Activated naive CD4-positive, alpha-beta T cell treated with anti-CD3 and anti-CD28 coated beads, Interleukin-2, amount 50 U/mL, for 72 hours (primary cell): ENCODE results near the gene TMEM86B. TPM values are rescaled to one million over a fixed set of nuclear protein-coding genes. Genes with fewer than 3 reads are reported as not detected.

Experiments
- ATAC-seq, 2 donors: fragments of 150-1000 bp; cut with Tn5 transposase; 2 replicates each; pipeline ENCODE4 v1.10.0; 2021; ENCODE audit warnings: mild to moderate bottlenecking in 2 of 2, moderate library complexity in 2 of 2
- DNase-seq, 2 donors: peaks; one replicate each; pipeline ENCODE4 v3.0.0; 2021 to 2022; ENCODE audit warnings: low spot score in 2 of 2
- H3K27ac Mint-ChIP-seq, 2 donors: one replicate each; pipeline ENCODE4 v1.8.0; 2022; ENCODE audit warnings: mild to moderate bottlenecking in 2 of 2, mixed read lengths in 2 of 2
- H3K36me3 Mint-ChIP-seq, 2 donors: one replicate each; pipeline ENCODE4 v1.8.0; 2022; ENCODE audit warnings: mixed read lengths in 2 of 2
- H3K9me3 Mint-ChIP-seq, 2 donors: one replicate each; pipeline ENCODE4 v1.8.0; 2022; ENCODE audit warnings: mixed read lengths in 2 of 2
- total RNA-seq, 2 donors: library from RNA; stranded (reverse); gene quantifications; one replicate each; pipeline ENCODE4 v1.2.3, GENCODE V29; 2022

TMEM86B gene, protein sequence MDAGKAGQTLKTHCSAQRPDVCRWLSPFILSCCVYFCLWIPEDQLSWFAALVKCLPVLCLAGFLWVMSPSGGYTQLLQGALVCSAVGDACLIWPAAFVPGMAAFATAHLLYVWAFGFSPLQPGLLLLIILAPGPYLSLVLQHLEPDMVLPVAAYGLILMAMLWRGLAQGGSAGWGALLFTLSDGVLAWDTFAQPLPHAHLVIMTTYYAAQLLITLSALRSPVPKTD
- 1 to 10 TPM; 7.7 to 8.1 TPM for total RNA-seq

DNA sequence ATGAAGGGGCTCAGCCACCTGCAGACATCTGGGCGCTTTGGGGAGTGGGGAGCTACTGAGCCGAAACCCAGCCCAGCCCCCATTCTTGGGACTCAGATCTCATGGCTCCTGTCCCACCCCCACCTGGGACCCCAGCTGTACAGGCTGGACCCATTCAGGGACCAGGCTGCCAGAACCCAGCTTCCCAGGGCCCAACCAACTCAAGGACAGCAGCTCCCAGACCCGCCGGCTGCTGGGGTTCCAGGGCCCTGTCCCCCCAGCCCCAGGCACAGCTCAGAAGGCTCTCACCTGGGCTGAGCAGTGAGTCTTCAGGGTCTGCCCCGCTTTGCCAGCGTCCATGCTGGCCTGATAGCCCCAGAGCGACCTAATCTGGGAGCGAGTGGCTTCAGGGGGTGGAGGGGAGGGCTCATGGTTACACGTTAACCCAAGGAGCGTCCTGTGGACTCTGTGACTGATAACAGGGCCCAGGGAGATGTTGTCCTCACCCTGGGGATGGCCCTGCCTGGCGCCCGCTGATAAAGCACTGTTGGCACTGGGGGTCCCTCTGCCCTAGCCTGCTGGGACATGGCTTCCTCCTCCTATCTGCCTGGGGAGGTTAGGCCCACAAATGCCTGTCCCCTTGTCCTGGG, at the start of gene TMEM86B:
Gene TMEM86B (minus strand): TSS at position 361 of the 629 bp plus-strand sequence. CDS start 22 bp downstream, at position 339.
- H3K9me3 Mint-ChIP-seq = no peaks in the 10 kb centered on the region

GRCh38 chr19:55277494-55277893, 48.9 kb upstream of the TMEM86B start:
- DNase-seq = no peak
- peaks cover 5 to 23% of the 10 kb centered on the region in 2 donors for H3K36me3 Mint-ChIP-seq
- no peak overlapping the region for H3K27ac Mint-ChIP-seq
- no peak for ATAC-seq
- no peaks in the 10 kb centered on the region for H3K9me3 Mint-ChIP-seq

More for the DNA sequence above, at the start of gene TMEM86B:
- peaks cover 0 to 8% of the 10 kb centered on the region in 2 donors for H3K36me3 Mint-ChIP-seq
- H3K27ac Mint-ChIP-seq = peak within 1 kb of the TSS; percentile 50 to 55
- ATAC-seq (no peak), DNase-seq (no peak)

- H3K27ac Mint-ChIP-seq = peak overlapping the region in 1 of 2 donors; percentile 88
- ATAC-seq (no peak), DNase-seq (no peak)
- no peaks in the 10 kb centered on the region for H3K9me3 Mint-ChIP-seq
- H3K36me3 Mint-ChIP-seq = peaks cover 5 to 28% of the 10 kb centered on the region in 2 donors
These were observed 48.3 kb upstream of the TMEM86B start for GRCh38 chr19:55276720-55277430.

DNA sequence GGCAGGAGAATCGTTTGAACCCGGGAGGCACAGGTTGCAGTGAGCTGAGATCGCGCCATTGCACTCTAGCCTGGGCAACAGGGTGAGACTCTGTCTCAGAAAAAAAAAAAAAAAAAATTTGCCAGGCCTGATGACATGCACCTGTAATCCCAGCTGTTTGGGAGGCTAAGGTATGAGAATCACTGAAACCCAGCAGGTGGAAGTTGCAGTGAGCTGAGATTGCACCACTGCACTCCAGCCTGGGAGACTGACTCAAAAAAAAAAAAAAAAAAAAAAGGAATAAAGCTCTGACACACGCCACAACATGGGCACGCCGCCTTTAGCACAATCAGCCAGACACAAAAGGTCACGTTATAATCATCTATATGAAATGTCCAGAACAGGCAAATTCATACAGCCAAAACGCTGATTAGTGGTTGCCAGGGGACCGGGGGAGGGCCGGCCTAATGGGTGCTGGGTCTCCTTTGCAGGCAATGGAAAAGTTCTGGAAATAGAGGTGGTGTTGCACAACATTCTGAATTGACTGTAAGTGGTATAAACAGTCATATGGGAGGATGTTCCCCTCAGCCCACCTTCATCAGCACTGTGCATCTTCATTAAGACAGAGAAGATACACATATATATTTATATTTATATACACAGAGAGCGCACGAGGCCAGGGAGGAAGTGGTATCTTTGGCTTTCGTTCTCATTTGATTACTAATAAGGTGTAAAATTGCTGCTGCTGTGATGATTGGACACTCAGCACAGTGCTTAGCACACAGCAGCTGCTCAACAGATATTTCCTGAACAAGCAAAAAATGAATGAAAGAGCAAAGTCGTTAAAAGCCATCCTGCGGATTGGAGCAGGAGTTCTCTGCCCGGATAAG, 47.5 kb upstream of the TMEM86B start:
- H3K9me3 Mint-ChIP-seq = no peaks in the 10 kb centered on the region
- DNase-seq (no peak), ATAC-seq (no peak)
- H3K27ac Mint-ChIP-seq = peak overlapping the region in 1 of 2 donors; percentile 25
- peaks cover 5 to 28% of the 10 kb centered on the region in 2 donors for H3K36me3 Mint-ChIP-seq

DNA sequence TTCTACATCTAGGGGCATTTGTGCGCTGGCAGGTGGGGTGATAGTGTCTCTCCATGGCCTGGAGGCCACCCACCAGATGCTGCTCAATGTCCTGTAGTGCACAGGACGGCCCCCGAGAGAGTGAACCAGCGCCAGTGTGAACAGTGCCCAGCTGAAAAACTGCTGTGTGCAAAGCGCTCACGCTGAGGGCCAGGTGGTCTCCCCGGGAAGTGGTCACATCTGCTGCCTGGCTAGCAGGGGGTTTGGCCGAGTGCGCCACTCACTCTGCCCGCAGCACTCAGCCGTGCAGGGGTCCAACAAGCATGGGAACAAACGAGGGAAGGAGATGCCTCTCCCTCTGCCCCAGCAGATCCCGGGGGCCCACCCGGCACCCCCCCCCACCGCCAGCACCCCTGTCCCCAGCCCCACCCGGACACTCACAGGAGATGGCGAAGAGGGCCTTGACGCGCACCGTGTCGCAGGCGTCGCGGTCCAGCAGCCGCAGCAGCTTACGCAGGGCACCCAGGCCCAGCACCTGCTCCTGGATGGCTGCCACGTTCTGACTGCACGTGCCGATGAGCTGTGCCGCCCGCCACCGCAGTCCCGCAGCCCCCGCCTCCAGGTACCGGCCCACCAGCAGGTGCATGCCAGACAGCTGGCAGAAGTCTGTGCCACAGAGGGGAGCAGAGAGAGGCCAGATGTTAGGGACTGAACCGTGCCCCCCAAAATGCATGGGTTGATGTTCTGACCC, 45.6 kb upstream of the TMEM86B start:
- ATAC-seq (no peak), DNase-seq (no peak)
- Mint-ChIP-seq H3K9me3 (no peaks in the 10 kb centered on the region), H3K36me3 (peaks cover 0 to 25% of the 10 kb centered on the region in 2 donors), H3K27ac (no peak overlapping the region)

DNA sequence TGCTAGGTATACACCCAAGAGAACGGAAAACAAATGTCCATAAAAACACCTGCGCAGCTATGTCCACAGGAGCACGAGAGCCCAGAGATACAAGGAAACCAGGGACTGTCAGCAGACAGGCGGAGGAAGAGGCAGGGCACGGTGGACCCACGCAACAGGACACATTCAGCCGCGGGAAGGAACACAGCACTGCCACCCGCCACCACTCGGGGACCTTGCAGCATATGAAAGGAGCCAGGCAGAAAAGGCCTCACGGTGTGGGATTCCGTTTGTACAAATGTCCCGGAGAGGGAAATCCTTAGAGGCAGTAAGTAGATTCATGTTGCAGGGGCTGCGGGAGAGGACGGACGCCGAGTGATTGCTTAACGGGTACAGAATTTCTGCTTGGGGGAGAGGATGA, 43.6 kb upstream of the TMEM86B start:
- DNase-seq (no peak), ATAC-seq (no peak)
- H3K27ac Mint-ChIP-seq = peak overlapping the region in 1 of 2 donors; percentile 69
- no peaks in the 10 kb centered on the region for H3K9me3 Mint-ChIP-seq
- H3K36me3 Mint-ChIP-seq = peaks cover 0 to 24% of the 10 kb centered on the region in 2 donors

GRCh38 chr19:55270172-55270942, 41.8 kb upstream of the TMEM86B start:
- DNase-seq = no peak
- Mint-ChIP-seq H3K9me3 (peaks cover 6 to 8% of the 10 kb centered on the region in 2 donors), H3K27ac (no peak overlapping the region), H3K36me3 (peaks cover 7 to 27% of the 10 kb centered on the region in 2 donors)
- ATAC-seq = no peak

- ATAC-seq = no peak
- H3K9me3 Mint-ChIP-seq = peaks cover 6 to 8% of the 10 kb centered on the region in 2 donors
These were observed 40.7 kb upstream of the TMEM86B start for GRCh38 chr19:55269299-55269698.

GRCh38 chr19:55266840-55267239, 38.3 kb upstream of the TMEM86B start:
- Mint-ChIP-seq H3K27ac (no peak overlapping the region), H3K36me3 (peaks cover 12 to 13% of the 10 kb centered on the region in 2 donors), H3K9me3 (peaks cover 6 to 8% of the 10 kb centered on the region in 2 donors)
- ATAC-seq (no peak), DNase-seq (no peak)

More at GRCh38 chr19:55269299-55269698, 40.7 kb upstream of the TMEM86B start:
- Mint-ChIP-seq H3K27ac (no peak overlapping the region), H3K36me3 (peaks cover 7 to 27% of the 10 kb centered on the region in 2 donors)
- DNase-seq = no peak

- Mint-ChIP-seq H3K9me3 (peaks cover 6 to 8% of the 10 kb centered on the region in 2 donors), H3K36me3 (peaks cover 12 to 13% of the 10 kb centered on the region in 2 donors), H3K27ac (no peak overlapping the region)
- ATAC-seq = no peak
- DNase-seq = no peak
These were observed 37.8 kb upstream of the TMEM86B start for GRCh38 chr19:55266404-55266803.

DNA sequence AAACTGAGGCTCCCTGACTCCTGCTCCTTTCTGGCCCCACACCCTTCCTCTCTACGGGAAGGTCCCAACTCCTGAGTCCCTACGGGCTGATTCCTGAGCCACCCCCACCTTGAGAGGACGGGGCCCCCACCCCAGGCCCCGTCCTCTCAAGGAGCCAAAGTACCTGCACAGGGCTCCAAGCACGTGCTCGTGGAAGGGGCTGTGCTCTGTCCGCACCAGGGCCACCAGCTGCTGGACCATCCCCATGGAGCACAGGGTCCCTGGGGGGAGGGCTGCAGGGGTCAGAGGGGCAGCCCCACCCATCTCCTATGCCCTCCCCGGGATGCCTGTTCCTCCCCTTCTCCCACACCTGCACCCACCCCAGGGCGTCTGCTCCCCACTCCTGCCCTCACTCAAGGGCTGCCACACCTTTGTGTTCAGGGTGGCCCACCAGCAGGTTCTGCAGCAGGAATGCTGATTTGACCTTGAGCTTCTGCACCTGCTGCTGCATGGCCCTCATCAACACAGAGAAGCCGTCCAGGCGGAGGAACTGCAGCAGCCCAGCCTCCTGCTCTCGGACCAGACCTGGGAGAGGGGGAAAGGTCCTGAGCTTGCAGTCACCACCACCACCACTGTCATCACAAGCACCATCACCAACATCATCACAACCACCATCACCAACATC, 37.3 kb upstream of the TMEM86B start:
- DNase-seq (no peak), ATAC-seq (no peak)
- Mint-ChIP-seq H3K9me3 (peaks cover 6 to 8% of the 10 kb centered on the region in 2 donors), H3K36me3 (peaks cover 12 to 13% of the 10 kb centered on the region in 2 donors), H3K27ac (no peak overlapping the region)

DNA sequence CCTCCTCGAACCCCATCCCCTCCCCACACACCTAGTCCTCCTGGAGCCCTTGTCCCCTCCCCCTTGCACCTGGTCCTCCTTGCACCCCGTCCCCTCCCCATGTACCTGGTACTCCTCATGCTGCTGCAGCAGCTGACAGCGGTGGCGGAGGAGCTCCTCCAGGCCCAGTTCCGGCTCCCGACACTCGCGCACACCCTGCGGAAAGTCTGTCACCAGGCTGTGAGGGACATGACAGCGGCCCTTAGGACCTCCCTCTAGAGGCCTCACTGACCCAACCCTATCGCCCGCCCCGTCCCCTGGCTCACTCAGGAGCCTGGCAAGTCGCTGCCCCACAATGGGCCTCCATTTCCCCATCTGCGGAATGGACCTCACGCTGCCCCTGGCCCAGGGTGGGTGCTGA, 36.6 kb upstream of the TMEM86B start:
- no peak overlapping the region for H3K27ac Mint-ChIP-seq
- ATAC-seq (no peak), DNase-seq (no peak)
- peaks cover 12 to 13% of the 10 kb centered on the region in 2 donors for H3K36me3 Mint-ChIP-seq
- peaks cover 6 to 8% of the 10 kb centered on the region in 2 donors for H3K9me3 Mint-ChIP-seq

DNA sequence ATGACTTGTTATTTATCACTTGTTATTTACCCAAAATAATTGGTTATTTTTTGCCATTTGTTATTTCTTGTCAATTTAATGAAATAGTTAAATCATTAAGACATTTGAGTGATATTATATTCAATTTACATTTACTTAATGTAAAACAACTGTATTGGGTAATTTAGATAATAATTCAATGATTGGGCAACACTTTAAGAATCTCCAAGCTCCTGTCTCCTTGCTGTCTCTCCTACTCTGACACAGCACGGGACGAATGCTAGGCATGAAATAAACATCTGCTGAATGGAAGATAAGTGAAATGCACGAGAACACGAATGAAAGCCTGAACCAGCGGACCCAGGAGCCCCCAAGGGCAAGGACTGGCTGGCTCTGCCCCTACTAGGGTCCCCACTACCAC, 36.0 kb upstream of the TMEM86B start:
- H3K9me3 Mint-ChIP-seq = peaks cover 6 to 8% of the 10 kb centered on the region in 2 donors
- no peak for DNase-seq
- no peak overlapping the region for H3K27ac Mint-ChIP-seq
- ATAC-seq = no peak
- peaks cover 12 to 14% of the 10 kb centered on the region in 2 donors for H3K36me3 Mint-ChIP-seq

- Mint-ChIP-seq H3K36me3 (peaks cover 21 to 24% of the 10 kb centered on the region in 2 donors), H3K9me3 (peaks cover 6 to 8% of the 10 kb centered on the region in 2 donors), H3K27ac (no peak overlapping the region)
- DNase-seq (no peak), ATAC-seq (no peak)
These were observed 33.8 kb upstream of the TMEM86B start for GRCh38 chr19:55262359-55262758.

GRCh38 chr19:55261671-55262126, 33.1 kb upstream of the TMEM86B start:
- no peak for DNase-seq
- Mint-ChIP-seq H3K27ac (no peak overlapping the region), H3K9me3 (peaks cover 6% of the 10 kb centered on the region in 2 donors), H3K36me3 (peaks cover 25 to 27% of the 10 kb centered on the region in 2 donors)
- ATAC-seq = no peak
